Measurements from ENCODE around the gene SCN2B.

The SCN2B gene

GRCh38 chr11:118171269-118172062, 5.0 kb downstream of the SCN2B start:
- DNase-seq = peak; percentile 89

GRCh38 chr11:118170882-118171268, 5.6 kb downstream of the SCN2B start:
- peak; percentile 43 for DNase-seq

DNA sequence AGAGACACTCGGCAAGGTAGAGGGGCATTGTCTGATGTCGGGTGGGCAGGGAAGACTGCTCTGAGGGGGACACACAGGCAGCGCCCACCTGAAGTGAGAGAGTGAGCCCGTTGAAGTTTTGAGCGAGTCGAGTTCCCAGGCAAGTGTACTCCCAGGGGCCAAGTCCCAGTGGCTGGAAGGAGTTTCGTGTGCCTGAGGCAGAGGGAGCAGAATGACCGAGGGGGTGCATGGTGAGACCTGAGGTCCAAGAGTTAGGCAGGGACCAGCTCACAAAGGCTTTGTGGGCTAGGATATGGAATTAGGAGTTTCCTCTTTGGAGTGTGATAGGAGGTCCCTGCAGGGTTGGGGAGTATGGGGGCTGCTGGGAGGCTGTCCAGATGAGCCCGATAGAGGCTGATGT, 6.2 kb downstream of the SCN2B start:
- no peak for DNase-seq

GRCh38 chr11:118169300-118170140, 6.9 kb downstream of the SCN2B start:
- no peak for DNase-seq

DNA sequence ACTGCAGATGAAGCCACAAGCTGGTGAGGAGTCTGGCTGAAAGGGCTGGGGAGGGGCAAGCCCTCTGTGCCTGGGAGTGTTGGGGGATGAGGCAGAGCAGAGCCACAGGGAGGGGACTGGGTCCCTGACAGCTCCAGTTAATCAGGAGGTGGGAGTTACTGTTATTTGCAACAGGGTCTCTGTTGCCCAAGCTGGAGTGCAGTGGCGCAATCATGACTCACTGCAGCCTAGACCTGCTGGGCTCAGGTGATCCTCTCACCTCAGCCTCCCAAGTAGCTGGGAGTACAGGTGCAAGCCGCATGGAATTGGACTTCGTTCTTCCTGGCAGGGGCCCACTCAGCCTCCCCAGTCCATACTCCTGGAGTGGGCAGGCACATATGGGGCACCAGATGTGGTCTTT, 7.7 kb downstream of the SCN2B start:
- no peak for DNase-seq

- DNase-seq = no peak
Observed at GRCh38 chr11:118168316-118168715, 8.1 kb downstream of the SCN2B start.

DNA sequence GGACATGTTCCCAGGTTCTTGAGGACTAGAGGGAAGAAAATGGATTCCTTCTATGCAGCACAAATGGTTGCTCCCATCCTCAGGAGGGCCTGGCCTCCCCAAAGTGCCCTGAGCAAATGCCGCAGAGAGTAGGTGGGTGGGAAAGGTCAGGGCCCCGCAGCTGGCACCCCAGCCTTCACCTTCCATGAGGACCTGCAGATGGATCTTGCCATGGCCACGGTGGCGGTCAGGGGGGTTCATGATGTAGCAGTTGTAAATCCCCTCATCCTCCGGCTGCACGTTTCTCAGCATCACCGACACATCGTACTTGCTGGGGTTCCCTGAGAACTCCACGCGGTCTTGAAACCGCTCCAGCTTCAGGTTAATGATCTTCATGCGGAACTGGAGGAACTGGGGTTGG, 8.5 kb downstream of the SCN2B start:
- DNase-seq = no peak

DNA sequence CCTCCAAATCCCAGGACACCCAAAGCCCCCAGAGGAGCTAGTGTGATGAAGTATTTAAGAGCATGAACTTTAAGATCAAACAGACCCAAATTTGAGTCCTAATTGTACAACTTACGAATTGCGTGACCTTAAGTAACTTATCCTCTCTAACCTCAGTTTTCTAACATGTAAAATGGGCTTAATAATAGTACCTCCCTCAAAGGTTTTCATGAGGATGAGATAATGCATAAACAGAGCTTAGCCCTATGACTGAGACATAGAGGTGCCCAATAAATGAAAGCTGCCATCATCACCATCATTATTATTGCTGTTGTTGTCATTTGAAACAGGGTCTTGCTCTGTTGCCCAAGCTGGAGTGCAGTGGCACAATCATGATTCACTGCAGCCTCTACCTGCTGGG, 9.2 kb downstream of the SCN2B start:
- DNase-seq = no peak

- DNase-seq = no peak
Observed at GRCh38 chr11:118166641-118167040, 9.8 kb downstream of the SCN2B start.

DNA sequence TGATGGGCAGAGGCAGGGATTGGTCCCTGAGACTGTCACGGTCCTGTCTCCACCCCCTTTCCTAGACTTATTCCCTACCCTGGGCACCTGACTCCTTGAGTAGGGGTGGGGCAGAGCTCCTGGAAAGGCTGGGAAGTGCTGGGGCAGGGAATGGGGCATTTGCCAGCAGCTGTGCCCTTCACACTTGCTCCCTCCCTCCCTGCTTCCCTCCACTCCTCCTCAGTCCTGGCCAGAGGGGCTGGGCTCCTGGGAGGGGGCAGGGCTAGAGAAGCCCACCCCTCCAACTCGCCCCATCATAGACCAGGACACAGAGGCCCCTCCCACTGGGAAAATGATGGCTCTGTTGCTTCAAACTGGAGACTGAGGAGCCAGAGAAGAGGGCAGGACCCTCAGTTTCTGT, 11.6 kb downstream of the SCN2B start:
- DNase-seq = no peak

DNA sequence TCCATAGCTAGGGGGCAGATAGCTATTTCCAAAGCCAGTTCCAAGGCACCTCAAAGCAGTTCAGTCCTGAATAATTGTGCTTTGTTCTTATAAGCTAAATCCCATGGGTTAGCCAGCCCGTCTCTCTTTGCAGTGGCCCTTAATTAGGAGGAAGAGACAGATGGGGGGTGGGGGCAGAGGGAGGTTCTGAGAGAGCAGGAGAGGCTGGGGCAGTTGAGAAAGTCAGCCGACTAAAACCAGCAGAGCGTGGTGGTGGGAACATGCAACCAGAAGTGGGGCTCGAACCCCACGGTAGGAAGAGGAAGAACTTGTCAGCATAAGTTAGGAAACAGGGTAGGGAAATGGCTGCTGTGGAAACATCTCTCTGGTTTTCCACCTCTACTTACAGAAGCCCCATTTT, 12.9 kb downstream of the SCN2B start:
- no peak for DNase-seq

DNA sequence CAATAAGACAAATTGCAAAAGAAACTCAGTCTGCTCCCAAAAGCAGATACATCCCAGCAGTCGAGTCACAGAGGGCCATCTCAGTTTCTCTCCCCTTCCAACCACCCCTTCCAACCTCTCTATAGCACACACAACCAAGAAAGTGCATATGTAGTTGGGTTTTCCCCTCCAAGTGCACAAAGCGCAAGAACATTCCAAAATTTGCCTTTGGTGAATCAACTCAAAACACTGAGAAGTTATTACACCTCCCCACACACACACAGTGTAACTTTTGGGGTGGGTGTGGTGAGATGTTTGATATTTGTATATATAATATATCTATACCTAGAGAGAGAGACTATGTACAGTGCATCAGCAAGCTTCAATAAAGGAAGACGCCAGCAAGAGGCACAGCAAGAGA, 13.6 kb downstream of the SCN2B start:
- DNase-seq = no peak

GRCh38 chr11:118161786-118162185, 14.7 kb downstream of the SCN2B start:
- DNase-seq = no peak

- DNase-seq = no peak
Observed at GRCh38 chr11:118157186-118157895, 19.1 kb downstream of the SCN2B start.

DNA sequence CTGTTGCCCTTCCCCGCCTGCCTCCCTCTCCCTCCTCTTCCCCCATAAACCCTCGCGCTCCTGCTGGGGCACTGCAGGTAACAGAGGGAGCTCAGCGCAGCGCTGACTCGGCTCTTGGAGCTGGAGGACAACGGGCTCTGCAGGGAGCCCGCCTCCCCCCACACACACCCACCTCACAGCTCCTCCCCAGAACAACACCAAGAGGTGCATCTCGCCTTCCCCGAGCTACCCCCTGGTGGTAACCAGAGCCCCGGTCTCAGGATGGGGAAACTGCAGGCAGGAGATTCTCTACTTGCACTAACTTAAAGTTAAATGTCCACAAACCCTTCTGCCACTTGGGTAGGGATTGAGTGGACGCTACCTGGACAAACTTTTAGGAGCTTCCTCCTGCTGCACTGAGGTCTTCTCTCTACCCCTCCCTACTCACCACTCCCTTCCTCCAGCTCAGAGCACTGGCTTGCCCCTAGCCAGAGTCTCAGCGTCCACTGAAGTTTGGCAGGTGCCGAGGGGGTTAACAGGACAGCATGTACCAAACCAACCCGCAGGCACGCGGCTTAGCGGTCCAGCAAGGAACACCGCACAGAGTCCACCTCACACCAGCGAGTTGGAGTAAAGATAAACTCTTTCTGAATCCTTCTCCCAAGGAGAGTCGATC, 19.8 kb downstream of the SCN2B start:
- DNase-seq = peak; percentile 51

GRCh38 chr11:118155776-118156530, 20.5 kb downstream of the SCN2B start:
- DNase-seq = no peak

GRCh38 chr11:118154641-118155040, 21.8 kb downstream of the SCN2B start:
- DNase-seq = no peak

DNA sequence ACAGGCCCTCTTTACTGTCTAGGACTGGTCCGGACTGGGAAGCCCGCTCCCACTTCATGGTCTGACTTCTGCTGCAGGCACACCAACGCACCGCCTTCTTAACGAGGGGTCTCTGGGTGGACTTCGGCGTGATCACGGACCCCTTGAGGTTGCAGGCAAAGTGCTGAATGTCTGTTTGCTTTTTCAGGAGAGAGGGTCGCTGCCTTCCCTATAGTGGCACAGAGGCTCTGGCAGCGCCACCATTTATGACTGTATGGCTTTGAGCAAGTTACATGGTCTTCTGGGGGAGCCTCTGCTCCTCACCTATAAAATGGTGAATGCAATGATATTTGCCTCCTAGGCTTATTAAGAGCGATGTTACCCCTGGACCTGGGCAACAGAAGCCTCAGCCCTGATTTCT, 22.5 kb downstream of the SCN2B start:
- no peak for DNase-seq

DNA sequence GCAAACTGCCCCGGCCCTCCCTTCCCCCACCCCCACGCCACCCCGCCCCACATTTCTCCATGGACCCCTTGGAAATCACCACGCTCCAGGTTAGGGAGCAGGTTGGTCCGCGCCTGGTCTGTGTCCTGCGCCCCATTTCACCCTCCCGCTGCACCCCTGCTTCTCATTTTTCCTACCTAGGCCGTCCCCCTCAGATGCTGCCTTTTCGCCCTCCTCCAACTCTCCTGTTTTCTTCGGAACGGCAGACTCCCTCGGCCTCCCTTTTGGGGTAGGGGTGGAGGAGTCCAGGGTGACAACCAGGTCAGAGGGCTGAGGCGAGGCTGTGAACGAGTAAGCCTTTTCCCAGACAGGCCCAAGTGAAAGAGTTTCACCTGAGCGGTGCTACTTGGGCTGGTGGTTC, 22.9 kb downstream of the SCN2B start:
- no peak for DNase-seq

DNA sequence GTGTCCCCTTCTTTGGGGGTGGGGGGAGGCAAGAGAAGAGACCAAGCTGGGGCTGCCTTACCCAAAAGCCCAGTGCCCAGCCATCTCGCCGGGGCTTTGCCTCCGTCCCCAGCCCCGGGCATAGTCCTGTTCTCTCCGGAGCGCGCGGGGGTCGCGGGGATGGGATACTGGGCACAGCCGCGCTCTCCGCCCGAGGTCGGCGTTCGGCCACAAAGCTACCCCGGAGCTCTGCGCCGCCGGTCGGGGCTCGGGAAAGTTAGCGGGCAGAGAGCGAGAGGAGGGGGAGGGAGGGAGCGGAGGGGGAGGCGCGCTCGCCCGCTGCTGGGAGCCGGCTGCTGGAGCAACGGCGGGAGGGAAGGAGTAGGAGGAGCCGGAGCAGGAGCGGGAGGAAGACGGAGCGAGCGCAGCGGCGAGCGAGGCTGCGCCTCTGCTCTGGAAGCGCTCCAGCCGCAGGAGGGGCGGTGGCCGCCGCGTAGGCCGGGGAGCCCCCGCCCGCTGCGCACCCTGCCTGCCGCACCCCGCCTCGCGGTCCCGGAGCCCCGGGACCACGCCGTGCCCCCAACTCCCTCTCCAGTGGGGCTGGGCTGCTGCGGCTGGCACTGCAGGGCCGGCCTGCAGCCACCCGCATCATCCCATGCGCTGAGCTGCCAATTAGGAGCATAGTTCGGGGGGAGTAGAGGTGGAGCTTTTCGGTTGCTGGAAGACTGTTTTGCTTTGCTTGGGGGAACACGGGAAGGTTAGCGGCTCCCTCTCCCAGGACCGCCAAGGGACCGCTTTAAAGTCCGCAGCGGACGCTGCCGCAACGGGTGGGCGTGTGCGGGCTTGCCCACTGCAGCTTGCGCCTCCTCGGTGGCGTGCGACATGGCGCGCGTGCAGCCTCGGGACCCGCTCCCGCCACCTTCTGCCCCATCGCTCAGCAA, 23.6 kb downstream of the SCN2B start, which contains the start of gene SCN4B:
TSS of gene SCN4B (minus strand) at position 272 of the 920 bp plus-strand sequence. CDS start at position 122, 150 bp downstream.
- DNase-seq = peak; percentile 62

DNA sequence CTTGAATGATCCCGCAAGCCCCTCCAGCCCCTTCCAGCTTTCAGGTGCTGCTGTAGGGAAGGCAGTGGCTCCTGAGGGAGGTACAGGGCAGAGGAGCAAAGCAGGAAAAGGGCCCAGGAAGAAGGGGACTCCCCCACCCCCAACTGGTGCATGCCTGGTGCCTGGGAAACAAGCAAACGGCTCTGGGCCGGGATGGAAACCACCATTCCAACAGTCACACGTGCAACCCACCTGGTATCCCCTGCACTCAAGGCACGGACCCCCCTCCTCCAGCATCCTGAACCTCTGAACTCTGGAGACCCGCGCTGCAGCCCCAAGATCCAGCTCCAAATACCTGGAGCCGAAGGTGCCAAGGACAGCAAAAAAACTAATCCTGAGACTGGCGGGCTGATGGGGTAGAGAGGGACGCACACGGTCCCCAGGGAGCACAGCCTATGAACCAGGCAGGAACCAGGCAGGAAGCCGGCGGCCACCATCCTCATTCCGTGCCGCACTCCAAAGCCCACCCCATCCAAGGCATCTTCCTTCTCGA, 24.4 kb downstream of the SCN2B start:
- no peak for DNase-seq

All from NCI-H510A treated with DMSO at 0.1 percent for 48 hours (cell line).